Activated CD8-positive, alpha-beta memory T cell treated with anti-CD3 and anti-CD28 coated beads, Interleukin-2, amount 50 U/mL, for 1 hour (primary cell): ENCODE data around the gene MCTP1.
"Not testable (repeated sequence)": the region's sequence is repeated elsewhere in the genome, so short reads cannot be mapped to it uniquely, and the experiment has no call there.

Experiments used
- DNase-seq: peaks from one replicate; pipeline ENCODE4 v3.0.0-alpha.2; 2020; ENCODE audit errors: extremely low read depth

MCTP1 gene

GRCh38 chr5:95252801-95253200, 32.1 kb downstream of the MCTP1 start:
- DNase-seq = no peak

- no peak for DNase-seq
Measured at GRCh38 chr5:95251185-95251584, 33.7 kb downstream of the MCTP1 start.

GRCh38 chr5:95244479-95244878, 40.4 kb downstream of the MCTP1 start:
- no peak for DNase-seq

GRCh38 chr5:95241635-95242034, 43.3 kb downstream of the MCTP1 start:
- DNase-seq = no peak

- DNase-seq = no peak
Measured at GRCh38 chr5:95241161-95241560, 43.7 kb downstream of the MCTP1 start.

GRCh38 chr5:95238560-95239325, 46.2 kb downstream of the MCTP1 start:
- no peak for DNase-seq

GRCh38 chr5:95237324-95237723, 47.6 kb downstream of the MCTP1 start:
- no peak for DNase-seq

- DNase-seq = no peak
Measured at GRCh38 chr5:95235439-95235982, 49.4 kb downstream of the MCTP1 start.

- DNase-seq = no peak
Measured at GRCh38 chr5:95229646-95230045, 55.2 kb downstream of the MCTP1 start.

GRCh38 chr5:95224701-95225459, 60.0 kb downstream of the MCTP1 start:
- DNase-seq = no peak

GRCh38 chr5:95223566-95224258, 61.2 kb downstream of the MCTP1 start:
- no peak for DNase-seq

GRCh38 chr5:95222836-95223235, 62.1 kb downstream of the MCTP1 start:
- no peak for DNase-seq

- DNase-seq = no peak
Measured at GRCh38 chr5:95221234-95221633, 63.7 kb downstream of the MCTP1 start.

GRCh38 chr5:95220381-95220780, 64.5 kb downstream of the MCTP1 start:
- no peak for DNase-seq

GRCh38 chr5:95219411-95219810, 65.5 kb downstream of the MCTP1 start:
- DNase-seq = no peak

GRCh38 chr5:95217881-95218280, 67.0 kb downstream of the MCTP1 start:
- no peak for DNase-seq

- DNase-seq = no peak
Measured at GRCh38 chr5:95217351-95217750, 67.5 kb downstream of the MCTP1 start.

GRCh38 chr5:95216136-95216955, 68.5 kb downstream of the MCTP1 start:
- no peak for DNase-seq

- DNase-seq = not testable (repeated sequence)
Measured at GRCh38 chr5:95207811-95208210, 77.1 kb downstream of the MCTP1 start.

GRCh38 chr5:95194856-95195255, 90.0 kb downstream of the MCTP1 start:
- DNase-seq = no peak

GRCh38 chr5:95191330-95191729, 93.6 kb downstream of the MCTP1 start:
- no peak for DNase-seq
